Ectodermal cell (in vitro differentiated cells): ENCODE data around the gene ADAMTS2.

Source experiments
- H3K27ac ChIP-seq: 2 replicates; pipeline ENCODE4 v1.7.0; 2013; ENCODE audit warnings: mild to moderate bottlenecking, low read depth, low read length; ENCODE audit not compliant: insufficient read depth, poor library complexity, severe bottlenecking
- H3K27me3 ChIP-seq: 2 replicates; pipeline ENCODE4 v1.7.0; 2013; ENCODE audit warnings: mild to moderate bottlenecking, low read length; ENCODE audit not compliant: insufficient read depth, control insufficient read depth, poor library complexity, severe bottlenecking
- H3K36me3 ChIP-seq: one replicate; pipeline ENCODE4 v1.7.0; 2013; ENCODE audit warnings: low read length; ENCODE audit not compliant: control insufficient read depth, insufficient read depth
- H3K4me1 ChIP-seq: one replicate; pipeline ENCODE4 v1.7.0; 2013; ENCODE audit warnings: low read length; ENCODE audit not compliant: control insufficient read depth, insufficient read depth
- H3K4me3 ChIP-seq: 2 replicates; pipeline ENCODE4 v1.7.0; 2013; ENCODE audit warnings: low read depth, low read length, control low read depth; ENCODE audit not compliant: insufficient read depth
- H3K9me3 ChIP-seq: 2 replicates; pipeline ENCODE4 v1.7.0; 2013; ENCODE audit warnings: mild to moderate bottlenecking, low read length, moderate library complexity; ENCODE audit not compliant: control insufficient read depth
- WGBS, 2 experiments: methylation state at CpG; one replicate each; pipeline ENCODE4 v1.1.7; 2013; ENCODE audit warnings: missing lambda C conversion rate in 2 of 2; 5-methylcytosine and 5-hydroxymethylcytosine counted together

The ADAMTS2 gene

GRCh38 chr5:179120951-179121666, 224.2 kb downstream of the ADAMTS2 start:
- Histone ChIP-seq H3K27me3 (no peaks in the 10 kb centered on the region), H3K4me1 (no peaks in the 10 kb centered on the region), H3K27ac (no peak overlapping the region), H3K4me3 (no peak overlapping the region), H3K9me3 (no peaks in the 10 kb centered on the region), H3K36me3 (no peaks in the 10 kb centered on the region)
- 95 to 96% methylated on average over 75 of the region's 75 CpGs for WGBS, 2 experiments

- WGBS, 2 experiments, result 94 to 96% methylated on average over 35 of the region's 35 CpGs
- H3K27ac ChIP-seq, result no peak overlapping the region
- H3K9me3 ChIP-seq, result no peaks in the 10 kb centered on the region
- H3K27me3 ChIP-seq, result no peaks in the 10 kb centered on the region
- no peaks in the 10 kb centered on the region for H3K4me1 ChIP-seq
- H3K36me3 ChIP-seq, result no peaks in the 10 kb centered on the region
- H3K4me3 ChIP-seq, result no peak overlapping the region
Observed at GRCh38 chr5:179120421-179120861, 224.8 kb downstream of the ADAMTS2 start.

GRCh38 chr5:179119415-179120170, 225.7 kb downstream of the ADAMTS2 start:
- Histone ChIP-seq H3K27me3 (no peaks in the 10 kb centered on the region), H3K36me3 (no peaks in the 10 kb centered on the region), H3K27ac (no peak overlapping the region), H3K4me3 (no peak overlapping the region), H3K4me1 (no peaks in the 10 kb centered on the region), H3K9me3 (no peaks in the 10 kb centered on the region)
- 88 to 89% methylated on average over 15 of the region's 15 CpGs for WGBS, 2 experiments

- Histone ChIP-seq H3K4me3 (no peak overlapping the region), H3K4me1 (no peaks in the 10 kb centered on the region), H3K9me3 (no peaks in the 10 kb centered on the region), H3K27me3 (no peaks in the 10 kb centered on the region), H3K36me3 (no peaks in the 10 kb centered on the region), H3K27ac (no peak overlapping the region)
- 87 to 90% methylated on average over 10 of the region's 10 CpGs for WGBS, 2 experiments
Observed at GRCh38 chr5:179118756-179119414, 226.4 kb downstream of the ADAMTS2 start.

GRCh38 chr5:179118338-179118737, 226.9 kb downstream of the ADAMTS2 start:
- Histone ChIP-seq H3K27me3 (no peaks in the 10 kb centered on the region), H3K4me3 (no peak overlapping the region), H3K36me3 (no peaks in the 10 kb centered on the region), H3K9me3 (no peaks in the 10 kb centered on the region), H3K4me1 (no peaks in the 10 kb centered on the region), H3K27ac (no peak overlapping the region)
- 81 to 86% methylated on average over 4 of the region's 4 CpGs for WGBS, 2 experiments

- no peak overlapping the region for H3K27ac ChIP-seq
- H3K9me3 ChIP-seq, result no peaks in the 10 kb centered on the region
- WGBS, 2 experiments, result 85 to 88% methylated on average over 8 of the region's 9 CpGs
- no peak overlapping the region for H3K4me3 ChIP-seq
- H3K4me1 ChIP-seq, result no peaks in the 10 kb centered on the region
- H3K27me3 ChIP-seq, result no peaks in the 10 kb centered on the region
- no peaks in the 10 kb centered on the region for H3K36me3 ChIP-seq
Observed at GRCh38 chr5:179115845-179116524, 229.3 kb downstream of the ADAMTS2 start.

GRCh38 chr5:179115307-179115706, 230.0 kb downstream of the ADAMTS2 start:
- H3K9me3 ChIP-seq, result no peaks in the 10 kb centered on the region
- no peaks in the 10 kb centered on the region for H3K36me3 ChIP-seq
- H3K4me3 ChIP-seq, result no peak overlapping the region
- H3K4me1 ChIP-seq, result no peaks in the 10 kb centered on the region
- H3K27me3 ChIP-seq, result no peaks in the 10 kb centered on the region
- H3K27ac ChIP-seq, result no peak overlapping the region
- WGBS, 2 experiments, result 88 to 91% methylated on average over 3 of the region's 5 CpGs

GRCh38 chr5:179114756-179115155, 230.5 kb downstream of the ADAMTS2 start:
- 84 to 86% methylated on average over 7 of the region's 7 CpGs for WGBS, 2 experiments
- Histone ChIP-seq H3K9me3 (no peaks in the 10 kb centered on the region), H3K36me3 (no peaks in the 10 kb centered on the region), H3K27me3 (no peaks in the 10 kb centered on the region), H3K4me1 (no peaks in the 10 kb centered on the region), H3K4me3 (no peak overlapping the region), H3K27ac (no peak overlapping the region)

- no peaks in the 10 kb centered on the region for H3K9me3 ChIP-seq
Observed at GRCh38 chr5:179113945-179114641, 231.2 kb downstream of the ADAMTS2 start.

More at GRCh38 chr5:179113945-179114641, 231.2 kb downstream of the ADAMTS2 start:
- Histone ChIP-seq H3K4me1 (no peaks in the 10 kb centered on the region), H3K36me3 (no peaks in the 10 kb centered on the region), H3K27me3 (no peaks in the 10 kb centered on the region), H3K27ac (no peak overlapping the region), H3K4me3 (no peak overlapping the region)
- 83 to 85% methylated on average over 12 of the region's 12 CpGs for WGBS, 2 experiments
